NCI-H774 (cell line): ENCODE data around the gene MYZAP.
"Not testable (repeated sequence)": the region's sequence is repeated elsewhere in the genome, so short reads cannot be mapped to it uniquely, and the experiment has no call there.

Source experiments
- DNase-seq: peaks from one replicate; lab custom pipeline; 2025; lab: John Stamatoyannopoulos, UW

MYZAP gene

GRCh38 chr15:57592836-57593420 is 1.2 kb downstream of the MYZAP start:
- DNase-seq, result no peak

- DNase-seq, result no peak
Measured at GRCh38 chr15:57594479-57594878, 2.8 kb downstream of the MYZAP start.

- peak; percentile 22 for DNase-seq
Measured at GRCh38 chr15:57595011-57595866, 3.5 kb downstream of the MYZAP start.

- DNase-seq, result no peak
Measured at GRCh38 chr15:57596301-57596855, 4.7 kb downstream of the MYZAP start.

GRCh38 chr15:57596978-57597377 is 5.3 kb downstream of the MYZAP start:
- DNase-seq, result no peak

GRCh38 chr15:57597431-57597830 is 5.7 kb downstream of the MYZAP start:
- no peak for DNase-seq

GRCh38 chr15:57598346-57598745 is 6.6 kb downstream of the MYZAP start:
- no peak for DNase-seq

- DNase-seq, result no peak
Measured at GRCh38 chr15:57599296-57599810, 7.6 kb downstream of the MYZAP start.

GRCh38 chr15:57600197-57600596 is 8.5 kb downstream of the MYZAP start:
- DNase-seq, result no peak

GRCh38 chr15:57604507-57604906 is 12.8 kb downstream of the MYZAP start:
- DNase-seq, result no peak

GRCh38 chr15:57605491-57605890 is 13.8 kb downstream of the MYZAP start:
- no peak for DNase-seq

- DNase-seq, result no peak
Measured at GRCh38 chr15:57606048-57606447, 14.3 kb downstream of the MYZAP start.

GRCh38 chr15:57606816-57607215 is 15.1 kb downstream of the MYZAP start:
- DNase-seq, result no peak

- DNase-seq, result no peak
Measured at GRCh38 chr15:57607570-57608000, 15.9 kb downstream of the MYZAP start.

GRCh38 chr15:57609805-57610529 is 18.3 kb downstream of the MYZAP start:
- DNase-seq, result no peak

- DNase-seq, result no peak
Measured at GRCh38 chr15:57611123-57611522, 19.4 kb downstream of the MYZAP start.

GRCh38 chr15:57611938-57612337 is 20.2 kb downstream of the MYZAP start:
- DNase-seq, result no peak

GRCh38 chr15:57614241-57614640 is 22.5 kb downstream of the MYZAP start:
- DNase-seq, result no peak

GRCh38 chr15:57615951-57616496 is 24.3 kb downstream of the MYZAP start:
- not testable (repeated sequence) for DNase-seq

- no peak for DNase-seq
Measured at GRCh38 chr15:57618325-57618724, 26.6 kb downstream of the MYZAP start.

GRCh38 chr15:57619746-57620145 is 28.0 kb downstream of the MYZAP start:
- DNase-seq, result no peak

- no peak for DNase-seq
Measured at GRCh38 chr15:57624730-57625129, 33.0 kb downstream of the MYZAP start.
